GM18951 (cell line): ENCODE data around the gene CFAP57.

ENCODE experiments used
- POLR2A ChIP-seq: IDR thresholded peaks from 4 replicates; pipeline ENCODE4 v1.6.1; 2011; ENCODE audit warnings: mild to moderate bottlenecking; ENCODE audit not compliant: insufficient read length, insufficient read depth; ENCODE audit errors: extremely low read depth
- in situ Hi-C: fragments of 300-500 bp; cut with MboI; formaldehyde crosslinking; loops from one replicate; pipeline ENCODE4 v1.12.0; 2022; ENCODE audit warnings: low sequenced_read_pairs, mixed read lengths, inconsistent platforms; ENCODE audit not compliant: unreplicated experiment

Gene CFAP57

GRCh38 chr1:43274125-43274803, 102.1 kb downstream of the CFAP57 start:
- no peak for TF ChIP-seq POLR2A
- in situ Hi-C loops, result no loop called here

- in situ Hi-C loops, result no loop called here
- TF ChIP-seq POLR2A, result no peak
These were observed 102.7 kb downstream of the CFAP57 start for GRCh38 chr1:43274804-43275180.

GRCh38 chr1:43275826-43276620, 103.9 kb downstream of the CFAP57 start:
- TF ChIP-seq POLR2A, result no peak

GRCh38 chr1:43276673-43277072, 104.5 kb downstream of the CFAP57 start:
- in situ Hi-C loops, result no loop called here

More at GRCh38 chr1:43275826-43276620, 103.9 kb downstream of the CFAP57 start:
- in situ Hi-C loops, result no loop called here

GRCh38 chr1:43277116-43277876, 105.2 kb downstream of the CFAP57 start:
- in situ Hi-C loops, result no loop called here
- no peak for TF ChIP-seq POLR2A

More at GRCh38 chr1:43276673-43277072, 104.5 kb downstream of the CFAP57 start:
- TF ChIP-seq POLR2A, result no peak

- TF ChIP-seq POLR2A, result no peak
- in situ Hi-C loops, result no loop called here
These were observed 107.0 kb downstream of the CFAP57 start for GRCh38 chr1:43279161-43279560.

GRCh38 chr1:43279666-43280065, 107.5 kb downstream of the CFAP57 start:
- in situ Hi-C loops, result no loop called here

GRCh38 chr1:43280692-43281091, 108.6 kb downstream of the CFAP57 start:
- TF ChIP-seq POLR2A, result no peak
- in situ Hi-C loops, result no loop called here

More at GRCh38 chr1:43279666-43280065, 107.5 kb downstream of the CFAP57 start:
- TF ChIP-seq POLR2A, result no peak

- TF ChIP-seq POLR2A, result no peak
- in situ Hi-C loops, result no loop called here
These were observed 110.4 kb downstream of the CFAP57 start for GRCh38 chr1:43282220-43283195.

GRCh38 chr1:43284065-43284464, 111.9 kb downstream of the CFAP57 start:
- no peak for TF ChIP-seq POLR2A
- in situ Hi-C loops, result no loop called here

- in situ Hi-C loops, result no loop called here
- TF ChIP-seq POLR2A, result no peak
These were observed 112.5 kb downstream of the CFAP57 start for GRCh38 chr1:43284546-43285110.

- no peak for TF ChIP-seq POLR2A
- in situ Hi-C loops, result no loop called here
These were observed 113.3 kb downstream of the CFAP57 start, which contains the start of gene C1orf210 for GRCh38 chr1:43285269-43285990. Gene C1orf210 (minus strand): TSS chr1:43285581. CDS start chr1:43283270, 2,311 bp downstream.

GRCh38 chr1:43286115-43286514, 114.0 kb downstream of the CFAP57 start:
- in situ Hi-C loops, result no loop called here
- TF ChIP-seq POLR2A, result no peak
